ENCODE measurements around the gene HADHA.
A peak's percentile ranks its signal among the peaks of the same experiment; 100 is the strongest.

HADHA gene

GRCh38 chr2:26245231-26245732 lies 850 bp upstream of the HADHA start:
- peak; percentile 47 for DNase-seq (ENCODE audit: low spot score)

GRCh38 chr2:26243470-26244308 lies 743 bp downstream of the HADHA start:
- DNase-seq (ENCODE audit: low spot score) = peak; percentile 32

- no peak for DNase-seq (ENCODE audit: low spot score)
These were observed 2.5 kb downstream of the HADHA start for GRCh38 chr2:26241928-26242436.

- DNase-seq (ENCODE audit: low spot score) = no peak
These were observed 6.0 kb downstream of the HADHA start for GRCh38 chr2:26238311-26238958.

GRCh38 chr2:26237868-26238267 lies 6.6 kb downstream of the HADHA start:
- no peak for DNase-seq (ENCODE audit: low spot score)

- no peak for DNase-seq (ENCODE audit: low spot score)
These were observed 9.3 kb downstream of the HADHA start for GRCh38 chr2:26235089-26235488.

GRCh38 chr2:26230806-26231205 lies 13.6 kb downstream of the HADHA start:
- DNase-seq (ENCODE audit: low spot score) = no peak

- no peak for DNase-seq (ENCODE audit: low spot score)
These were observed 14.8 kb downstream of the HADHA start for GRCh38 chr2:26229595-26229994.

- DNase-seq (ENCODE audit: low spot score) = no peak
These were observed 20.3 kb downstream of the HADHA start for GRCh38 chr2:26224095-26224494.

- DNase-seq (ENCODE audit: low spot score) = no peak
These were observed 21.4 kb downstream of the HADHA start for GRCh38 chr2:26223018-26223417.

GRCh38 chr2:26217720-26218119 lies 26.7 kb downstream of the HADHA start:
- DNase-seq (ENCODE audit: low spot score) = no peak

- DNase-seq (ENCODE audit: low spot score) = no peak
These were observed 27.8 kb downstream of the HADHA start for GRCh38 chr2:26216587-26216986.

GRCh38 chr2:26215833-26216232 lies 28.6 kb downstream of the HADHA start:
- no peak for DNase-seq (ENCODE audit: low spot score)

GRCh38 chr2:26214759-26215158 lies 29.7 kb downstream of the HADHA start:
- DNase-seq (ENCODE audit: low spot score) = no peak

GRCh38 chr2:26212011-26212410 lies 32.4 kb downstream of the HADHA start:
- no peak for DNase-seq (ENCODE audit: low spot score)

GRCh38 chr2:26203906-26204305 lies 40.5 kb downstream of the HADHA start:
- DNase-seq (ENCODE audit: low spot score) = no peak

- DNase-seq (ENCODE audit: low spot score) = no peak
These were observed 41.4 kb downstream of the HADHA start for GRCh38 chr2:26202981-26203490.

GRCh38 chr2:26197516-26197915 lies 46.9 kb downstream of the HADHA start:
- DNase-seq (ENCODE audit: low spot score) = no peak

GRCh38 chr2:26196683-26197418 lies 47.6 kb downstream of the HADHA start:
- no peak for DNase-seq (ENCODE audit: low spot score)

GRCh38 chr2:26195040-26195984 lies 49.1 kb downstream of the HADHA start:
- no peak for DNase-seq (ENCODE audit: low spot score)

Measured in putamen (tissue), 1 donor.